GM12892 (cell line): ENCODE data around the gene NT5C2.
"Not testable (repeated sequence)": the region's sequence is repeated elsewhere in the genome, so short reads cannot be mapped to it uniquely, and the experiment has no call there.

Experiments used
- DNase-seq: peaks from one replicate; pipeline ENCODE4 v3.0.0; 2011; ENCODE audit not compliant: insufficient read length
- FAIRE-seq: peaks from 2 replicates; lab custom pipeline; 2011; peaks lifted over from hg19 to GRCh38; lab: Jason Lieb, UNC
- POLR2A ChIP-seq: IDR thresholded peaks from 2 replicates; pipeline ENCODE4 v1.6.1; 2011; ENCODE audit warnings: low read depth, low read length, control low read depth
- POLR2AphosphoS5 ChIP-seq: IDR thresholded peaks from 2 replicates; pipeline ENCODE4 v1.6.1; 2011; ENCODE audit warnings: low read depth, low read length, control low read depth
- TAF1 ChIP-seq: IDR thresholded peaks from 2 replicates; pipeline ENCODE4 v1.6.1; 2011; ENCODE audit warnings: low read depth, mild to moderate bottlenecking, control low read depth, low read length, borderline replicate concordance

NT5C2 gene

GRCh38 chr10:103193820-103194529 lies 903 bp upstream of the NT5C2 start:
- peak; percentile 12 for DNase-seq
- TF ChIP-seq POLR2A (no peak), POLR2AphosphoS5 (no peak), TAF1 (no peak)
- FAIRE-seq: peak; percentile 77

DNA sequence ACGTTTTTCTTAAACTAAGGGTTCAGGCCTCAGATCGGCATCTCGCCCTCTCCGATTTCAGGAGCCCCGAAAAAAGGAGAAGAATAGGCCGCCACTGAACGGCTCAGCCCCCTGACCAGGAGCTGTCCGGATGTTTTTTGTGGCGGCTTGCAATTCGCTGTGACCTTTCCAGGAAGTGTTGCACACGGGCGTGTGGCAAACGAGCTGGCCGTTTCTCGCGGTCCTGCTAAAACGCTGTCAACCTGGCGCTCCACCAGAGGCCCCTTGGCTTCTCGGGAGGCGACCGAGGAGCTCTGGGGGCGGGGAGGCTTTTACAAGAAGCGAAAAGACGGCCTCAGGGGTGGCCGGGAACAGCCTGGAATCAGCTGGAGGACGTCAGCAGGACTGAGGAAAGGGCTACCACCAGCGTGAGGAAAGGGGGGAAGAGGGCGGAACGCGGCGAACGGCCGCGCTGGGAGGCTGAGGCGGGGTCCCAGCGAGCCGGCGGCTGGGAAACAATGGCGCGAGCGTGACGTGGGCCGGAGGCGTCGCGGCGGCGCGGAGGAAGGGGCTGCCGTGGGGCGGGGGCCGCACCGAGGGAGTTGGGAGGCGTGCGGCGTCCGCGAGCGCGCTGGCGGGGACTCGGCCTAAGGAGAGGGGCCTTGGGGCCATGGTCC lies 493 bp downstream of the NT5C2 start:
- TF ChIP-seq POLR2A (peak; percentile 53; the same call in 1 of the 2 replicates), TAF1 (0 out of 2 replicates have a peak, but pooled peaks have one; percentile 45), POLR2AphosphoS5 (peak; percentile 11; the same call in 1 of the 2 replicates)
- FAIRE-seq (peak; percentile 67), DNase-seq (peak; percentile 50)

- FAIRE-seq (no peak), DNase-seq (no peak)
- TF ChIP-seq POLR2A: no peak
- TF ChIP-seq TAF1: no peak
- TF ChIP-seq POLR2AphosphoS5: no peak
Measured at GRCh38 chr10:103192089-103192450, 1.0 kb downstream of the NT5C2 start.

GRCh38 chr10:103191198-103191597 lies 1.9 kb downstream of the NT5C2 start:
- FAIRE-seq: not testable (repeated sequence)

GRCh38 chr10:103188853-103189252 lies 4.2 kb downstream of the NT5C2 start:
- FAIRE-seq: no peak
- DNase-seq: no peak
- TF ChIP-seq POLR2A (no peak), POLR2AphosphoS5 (no peak), TAF1 (no peak)

More at GRCh38 chr10:103191198-103191597, 1.9 kb downstream of the NT5C2 start:
- DNase-seq: not testable (repeated sequence)

DNA sequence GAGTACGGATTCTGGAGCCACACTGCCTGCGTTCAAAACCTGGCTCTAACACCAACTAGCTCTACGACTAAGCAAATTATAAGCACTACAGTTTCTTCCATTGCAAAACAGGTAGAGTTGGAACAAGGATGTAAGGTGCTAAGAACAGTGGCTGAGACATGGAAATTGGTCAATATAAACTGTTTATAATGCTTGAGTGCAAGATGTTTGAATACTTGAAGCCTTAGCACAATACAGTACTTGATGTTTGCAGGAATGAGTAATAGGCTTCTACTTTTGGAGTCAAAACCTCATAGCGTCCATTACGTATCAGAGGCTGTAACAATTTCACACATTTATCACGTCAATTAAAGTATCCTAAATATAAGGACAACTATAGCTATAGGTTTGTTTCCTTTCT lies 6.9 kb downstream of the NT5C2 start:
- FAIRE-seq: peak; percentile 30
- no peak for DNase-seq
- TF ChIP-seq POLR2A (no peak), POLR2AphosphoS5 (no peak), TAF1 (no peak)

DNA sequence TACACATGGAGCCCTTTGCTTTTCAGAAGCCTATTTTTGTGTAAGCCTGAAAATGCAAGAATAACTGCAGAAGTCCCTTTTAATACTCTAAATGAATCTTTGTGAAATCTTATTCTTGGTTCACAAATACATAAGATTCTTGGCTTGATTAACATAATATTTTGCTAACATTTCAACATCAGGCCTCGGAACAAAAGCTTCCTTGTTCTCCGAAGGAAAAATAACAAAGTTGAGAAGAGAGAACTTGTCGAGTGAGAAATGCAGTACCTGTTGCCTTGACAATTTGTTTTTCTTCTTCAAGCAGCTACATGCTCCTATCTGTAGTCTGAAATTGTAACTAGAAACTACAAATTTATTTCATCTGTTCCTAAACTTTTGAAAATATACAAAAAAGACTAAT lies 8.5 kb downstream of the NT5C2 start:
- FAIRE-seq (no peak), DNase-seq (no peak)
- TF ChIP-seq POLR2A: no peak
- TF ChIP-seq TAF1: no peak
- TF ChIP-seq POLR2AphosphoS5: no peak

GRCh38 chr10:103183991-103184451 lies 9.1 kb downstream of the NT5C2 start:
- not testable (repeated sequence) for FAIRE-seq, DNase-seq

- DNase-seq (no peak), FAIRE-seq (peak; percentile 50)
- no peak for TF ChIP-seq POLR2A
Measured at GRCh38 chr10:103181244-103181643, 11.8 kb downstream of the NT5C2 start.

DNA sequence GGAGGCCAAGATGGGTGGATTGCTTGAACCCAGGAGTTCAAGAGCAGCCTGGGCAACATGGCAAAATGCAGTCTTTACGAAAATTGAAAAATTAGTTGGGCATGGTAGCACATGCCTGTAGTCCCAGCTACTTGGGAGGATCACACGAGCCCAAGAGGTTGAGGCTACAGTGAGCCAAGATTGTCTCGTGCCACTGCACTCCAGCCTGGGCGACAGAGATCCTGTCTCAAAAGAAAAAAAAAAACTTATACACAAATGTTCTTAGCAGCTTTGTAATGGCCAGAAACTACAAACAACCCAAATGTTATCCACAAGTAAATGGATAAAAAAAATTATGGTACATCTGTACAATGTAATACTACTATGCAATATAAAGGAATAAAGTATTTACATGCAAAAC lies 12.6 kb downstream of the NT5C2 start:
- FAIRE-seq (no peak), DNase-seq (no peak)
- TF ChIP-seq POLR2A (no peak), TAF1 (no peak), POLR2AphosphoS5 (no peak)

DNA sequence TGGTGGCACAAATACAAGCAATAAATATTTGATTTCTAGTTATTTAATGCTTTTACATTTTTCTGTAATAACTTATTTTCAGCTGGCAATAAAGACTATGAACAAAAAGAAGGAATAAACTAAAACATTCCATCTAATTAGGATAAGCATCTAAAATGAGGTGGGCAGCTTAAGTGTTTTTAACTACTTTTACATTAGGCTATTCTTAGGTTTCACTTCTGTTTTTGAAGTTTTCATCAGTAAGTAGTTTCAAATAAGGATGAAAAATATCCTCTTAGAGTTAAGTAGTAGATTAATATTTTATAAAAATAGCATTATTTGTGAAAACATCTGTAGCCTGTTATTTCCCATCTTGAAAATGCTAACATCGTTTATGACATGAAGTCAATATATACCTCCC lies 15.9 kb downstream of the NT5C2 start:
- no peak for TF ChIP-seq TAF1
- no peak for TF ChIP-seq POLR2A
- TF ChIP-seq POLR2AphosphoS5: no peak
- no peak for DNase-seq
- FAIRE-seq: no peak

GRCh38 chr10:103175580-103176285 lies 17.3 kb downstream of the NT5C2 start:
- DNase-seq: no peak
- FAIRE-seq: no peak
- TF ChIP-seq POLR2AphosphoS5: peak; percentile 43; the same call in 1 of the 2 replicates
- TF ChIP-seq POLR2A: no peak

DNA sequence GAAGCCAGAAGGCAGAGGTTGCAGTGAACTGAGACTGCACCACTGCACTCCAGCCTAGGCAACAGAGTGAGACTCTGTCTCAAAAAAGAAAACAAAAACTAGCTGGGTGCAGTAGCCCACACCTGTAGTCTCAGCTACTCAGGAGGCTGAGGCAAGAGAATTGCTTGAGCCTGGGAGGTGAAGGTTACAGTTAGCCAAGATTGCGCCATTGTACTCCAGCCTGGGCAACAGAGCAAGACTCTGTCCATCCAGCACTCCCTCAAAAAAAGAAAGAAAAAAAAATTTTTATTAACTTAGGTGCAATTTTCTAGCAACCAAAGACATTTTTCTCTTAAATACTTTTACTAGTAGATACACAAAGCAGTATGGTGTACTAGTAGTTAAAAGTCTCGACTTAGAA lies 18.7 kb downstream of the NT5C2 start:
- not testable (repeated sequence) for DNase-seq, FAIRE-seq
